Measurements from ENCODE around the gene TTC9B.

GRCh38 chr19:40174092-40174491, 44.1 kb downstream of the TTC9B start:
- TF ChIP-seq ZFX (IDR thresholded peaks at IDR 0.05) = no peak
- no peak for TF ChIP-seq CTCF (conservative IDR thresholded peaks at IDR 0.05)
